GM21576 (cell line): ENCODE results near the gene CCDC146.
"Not testable (repeated sequence)": the region's sequence is repeated elsewhere in the genome, so short reads cannot be mapped to it uniquely, and the experiment has no call there.

Experiments used
- ATAC-seq: cut with Tn5 transposase; IDR thresholded peaks from one replicate; pipeline ENCODE4 v1.9.1; 2021; ENCODE audit warnings: mild to moderate bottlenecking, moderate library complexity; ENCODE audit not compliant: unreplicated experiment

CCDC146 gene

DNA sequence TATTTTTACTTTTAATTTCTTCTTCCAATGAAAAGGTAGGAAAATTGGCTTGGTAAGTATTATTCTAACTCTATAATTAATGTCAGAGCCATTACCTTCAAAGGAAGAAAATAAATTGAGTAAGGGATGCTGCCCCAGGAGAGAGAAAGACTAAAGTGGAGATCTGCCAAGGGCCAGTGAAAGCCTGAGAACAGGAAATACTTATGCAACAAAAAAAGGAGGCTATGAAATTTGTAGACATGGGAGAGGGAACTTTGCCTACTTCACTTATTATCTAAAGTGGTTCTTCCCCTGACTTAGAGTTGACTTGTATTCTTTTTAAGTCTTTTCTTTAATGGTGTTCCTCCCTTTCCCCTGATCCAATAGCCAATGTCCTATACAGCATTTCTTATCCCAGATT is 29.8 kb downstream of the CCDC146 start:
- ATAC-seq: not testable (repeated sequence)

DNA sequence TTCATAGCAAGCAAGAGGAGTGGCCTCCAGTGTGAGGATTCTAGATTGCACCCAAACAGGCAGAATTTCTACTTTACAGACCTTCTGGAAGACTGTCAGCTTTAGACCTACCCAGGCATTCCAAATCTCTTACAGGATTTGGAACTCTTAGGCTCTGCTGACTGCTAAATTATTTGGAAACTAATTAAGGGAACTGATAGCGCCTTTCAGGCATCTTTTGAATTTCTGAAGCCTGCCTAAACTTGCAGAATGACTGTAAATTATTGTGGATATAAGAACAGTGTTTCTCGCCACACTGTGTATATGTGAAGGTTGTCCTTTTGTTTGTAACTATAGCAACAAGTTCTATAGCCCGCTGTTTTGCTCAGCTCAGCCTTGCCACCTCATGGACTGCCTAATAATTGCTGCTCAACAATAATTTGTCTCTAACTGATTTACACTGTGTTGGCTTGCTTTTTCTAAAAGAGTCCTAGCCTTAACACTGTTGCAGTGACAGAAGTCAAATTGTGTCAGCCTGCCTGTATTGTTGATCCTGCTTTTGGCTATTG is 32.6 kb downstream of the CCDC146 start:
- ATAC-seq: peak; percentile 48

DNA sequence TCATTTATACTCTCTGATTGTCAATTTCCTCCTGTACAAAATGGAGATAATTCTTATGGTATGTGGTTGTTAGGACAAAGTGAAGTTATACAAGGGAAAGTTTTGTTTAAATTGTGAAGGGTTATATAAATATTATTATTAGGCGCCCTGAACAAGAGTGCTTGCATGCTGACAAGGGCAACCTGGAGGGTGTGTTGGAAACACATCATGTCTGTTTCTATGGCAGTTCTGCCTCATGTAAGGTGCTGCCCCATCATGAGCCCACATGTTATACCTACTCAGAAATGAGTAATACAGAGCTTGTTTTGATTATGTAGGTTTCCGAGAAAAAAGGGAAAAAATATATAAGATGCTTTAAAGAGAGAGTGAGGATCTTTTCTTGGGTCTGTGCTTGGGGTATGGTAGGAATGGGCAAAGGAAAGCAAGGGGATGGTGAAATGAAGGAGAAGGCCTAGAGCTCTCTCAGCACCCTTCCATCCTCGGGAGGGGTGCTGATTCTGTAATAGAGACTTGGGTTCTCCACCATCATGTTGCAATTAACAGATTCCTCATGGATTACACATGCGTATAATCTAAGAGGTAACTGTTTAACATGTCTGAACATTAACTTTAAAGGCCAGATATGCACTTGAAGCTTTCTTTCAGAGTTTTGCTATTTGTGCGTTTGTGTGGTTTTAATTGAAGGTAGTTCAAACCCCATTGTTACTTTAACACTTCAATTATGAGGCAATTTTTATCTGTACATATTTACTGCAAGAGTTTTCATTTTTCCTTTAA is 33.4 kb downstream of the CCDC146 start:
- not testable (repeated sequence) for ATAC-seq

DNA sequence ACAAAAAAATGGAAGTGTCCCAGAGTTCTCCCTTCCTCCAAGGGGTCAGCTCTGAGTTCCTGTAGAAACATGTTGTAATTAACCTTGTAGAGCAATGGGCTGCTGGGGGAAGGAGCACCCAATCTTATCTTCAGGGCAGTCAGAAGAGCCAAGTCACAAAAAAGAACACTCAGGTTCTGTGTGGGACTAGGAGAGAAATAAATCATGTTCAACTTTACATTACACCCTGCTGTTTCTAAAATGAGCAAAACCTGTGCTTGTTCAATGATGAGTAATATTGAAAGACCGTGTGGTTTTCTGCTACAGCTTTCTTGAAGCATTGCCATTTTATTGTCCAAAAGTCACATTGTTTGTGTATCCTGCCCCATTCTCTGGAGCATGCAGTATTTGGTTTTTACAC is 34.6 kb downstream of the CCDC146 start:
- ATAC-seq: peak; percentile 84

DNA sequence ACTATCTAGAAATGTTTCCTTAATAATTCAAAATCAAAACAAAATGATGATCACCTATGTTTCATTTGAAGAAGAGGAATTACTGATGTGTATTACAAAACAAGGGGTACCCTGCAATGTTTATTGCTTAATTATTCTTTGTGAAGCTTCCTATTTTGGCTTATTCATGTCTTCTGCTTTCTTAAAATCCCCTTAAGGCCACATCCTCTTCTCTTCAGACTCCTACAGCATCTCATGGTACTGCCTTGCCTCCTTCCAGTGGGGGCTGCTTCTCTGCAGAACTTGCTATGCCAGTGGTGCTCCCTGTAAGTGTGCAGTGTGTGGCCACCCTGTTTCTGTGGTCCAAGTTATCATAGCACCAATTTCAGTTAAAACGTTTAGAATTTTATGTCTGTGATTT is 35.0 kb downstream of the CCDC146 start:
- ATAC-seq: peak; percentile 61

DNA sequence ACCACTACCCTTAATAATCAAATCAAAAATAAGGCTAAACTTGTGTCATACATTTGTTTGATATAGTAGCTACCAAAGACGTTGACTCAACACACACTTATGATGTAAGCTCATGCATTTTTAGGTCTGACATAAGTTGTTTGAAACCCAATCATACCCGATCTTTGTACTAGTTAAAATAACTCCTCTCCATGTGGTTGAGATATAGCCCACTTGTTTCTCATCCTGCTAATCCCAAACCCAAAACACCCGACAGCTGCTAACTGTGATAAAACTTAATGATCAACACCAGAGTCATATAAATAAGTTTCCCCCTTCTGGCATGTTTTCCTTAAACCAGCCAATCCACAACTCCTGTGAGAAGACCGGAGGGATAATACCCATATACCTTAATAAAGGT is 48.7 kb downstream of the CCDC146 start:
- ATAC-seq: not testable (repeated sequence)

DNA sequence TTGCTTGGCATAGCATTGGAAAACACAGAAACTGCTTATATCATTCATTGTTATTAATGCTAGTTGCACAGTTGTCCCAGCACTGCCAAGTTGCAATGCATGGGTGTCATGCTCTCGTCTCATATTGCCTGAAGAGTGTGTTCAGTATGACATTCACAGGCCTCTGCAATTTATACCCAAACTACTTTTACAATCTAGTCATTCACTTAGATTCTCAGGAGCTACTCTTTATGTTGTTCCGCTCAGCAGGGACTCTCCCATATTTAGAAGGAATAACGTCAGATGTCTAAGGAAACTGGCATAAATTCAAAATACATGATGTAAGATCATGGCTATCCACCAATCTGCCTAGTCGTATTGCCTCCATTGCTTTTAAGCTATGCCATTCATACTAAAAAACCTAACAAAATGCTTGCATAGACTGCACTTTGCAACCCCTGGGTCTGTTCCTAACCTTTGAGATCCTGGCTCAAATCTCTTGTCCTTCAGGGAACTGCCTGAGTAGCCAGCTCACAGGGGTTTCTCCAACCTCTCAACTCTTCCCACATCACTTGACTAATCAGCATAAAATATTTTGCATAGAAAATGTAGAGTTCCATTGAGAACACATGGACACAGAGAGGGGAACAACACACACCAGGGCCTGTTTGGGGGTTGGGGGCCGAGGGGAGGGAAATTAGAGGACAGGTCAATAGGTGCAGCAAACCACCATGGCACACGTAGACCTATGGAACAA is 50.2 kb downstream of the CCDC146 start:
- not testable (repeated sequence) for ATAC-seq

DNA sequence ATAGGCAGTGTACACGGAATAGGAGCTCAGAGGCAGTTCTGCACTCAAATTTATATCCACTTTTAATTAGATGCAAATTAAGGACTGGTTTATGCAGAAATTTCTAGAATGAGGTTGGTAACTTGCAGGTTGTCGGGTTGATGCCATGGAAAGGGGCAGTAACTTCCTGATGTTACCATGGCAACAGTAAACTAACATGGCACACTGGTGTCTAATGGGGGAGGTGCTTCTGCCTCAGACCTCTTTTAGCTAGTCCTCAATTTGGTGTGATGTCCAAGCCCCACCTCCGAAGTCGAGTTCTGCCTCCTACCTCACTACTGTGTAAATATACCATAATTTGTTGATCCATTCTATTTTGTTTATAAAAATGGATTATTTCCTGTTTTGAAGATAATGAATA is 52.0 kb downstream of the CCDC146 start:
- ATAC-seq: not testable (repeated sequence)

DNA sequence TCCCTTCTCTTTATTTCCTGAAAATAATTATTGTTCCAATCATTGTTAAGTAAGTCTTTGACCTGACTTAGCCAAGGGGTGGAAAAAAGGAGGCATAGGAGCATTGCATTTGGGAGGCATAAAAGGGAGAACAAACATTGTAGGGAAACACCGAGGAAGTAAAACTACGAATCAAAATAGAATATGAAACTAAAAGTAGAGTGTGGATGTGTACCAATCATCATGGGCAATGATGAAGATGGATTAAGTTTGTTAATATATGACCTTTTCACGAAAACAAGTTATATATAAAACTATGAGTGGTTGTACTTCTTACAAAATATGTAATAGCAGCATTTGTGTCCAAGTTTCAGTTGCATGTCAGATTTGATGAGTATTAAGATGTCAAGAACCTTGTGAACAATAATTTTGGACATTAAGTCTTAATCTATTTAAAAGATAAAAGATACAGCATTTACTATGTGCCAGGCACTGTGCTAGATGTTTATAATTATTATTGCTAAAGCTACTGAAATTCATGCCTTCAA is 52.9 kb downstream of the CCDC146 start:
- ATAC-seq: peak; percentile 67

DNA sequence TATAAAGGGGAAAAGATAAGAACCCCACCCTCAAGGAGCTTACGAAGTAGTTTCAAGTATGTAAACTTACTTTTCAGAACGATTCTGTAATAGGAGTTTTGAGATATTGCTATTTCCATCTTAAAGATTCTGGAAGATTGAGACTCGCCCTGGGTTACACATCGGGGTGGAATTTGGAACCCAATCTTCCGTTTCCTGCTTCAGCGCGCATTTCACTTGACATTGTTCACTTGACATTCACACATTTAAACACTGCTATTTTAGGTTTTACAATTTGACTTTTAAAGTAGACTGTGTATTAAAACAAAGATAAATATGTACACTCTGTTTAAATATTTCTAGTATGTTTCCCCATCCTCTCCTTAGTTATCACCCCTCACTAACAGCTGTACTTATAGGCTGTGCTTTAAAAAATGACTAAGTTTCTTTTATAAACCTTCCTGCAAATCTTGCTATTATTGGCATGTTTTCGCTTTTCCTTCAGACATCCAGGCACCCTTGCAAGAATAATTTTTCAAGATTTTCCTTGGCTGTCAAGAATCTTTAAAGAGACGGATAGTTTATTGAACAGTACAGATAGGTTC is 55.0 kb downstream of the CCDC146 start:
- ATAC-seq: not testable (repeated sequence)

DNA sequence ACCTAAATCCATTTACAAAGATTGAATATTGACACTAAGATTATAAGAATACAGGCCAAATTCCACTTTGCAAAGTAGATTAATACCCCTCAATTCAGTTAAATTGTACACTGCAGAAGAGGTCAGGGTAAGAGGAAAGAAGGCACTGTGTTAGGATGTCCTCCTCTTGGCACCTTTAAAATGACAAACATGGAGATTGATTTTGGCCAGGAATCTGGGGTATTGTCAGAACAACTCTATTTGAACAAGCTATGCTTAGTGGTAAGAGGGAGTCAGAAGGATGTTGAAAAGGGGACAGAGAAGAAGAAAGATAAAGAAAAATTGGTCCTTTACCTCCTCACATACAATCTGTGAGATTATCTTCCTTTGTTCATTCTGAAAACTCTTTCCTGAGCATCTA is 55.6 kb downstream of the CCDC146 start:
- not testable (repeated sequence) for ATAC-seq

DNA sequence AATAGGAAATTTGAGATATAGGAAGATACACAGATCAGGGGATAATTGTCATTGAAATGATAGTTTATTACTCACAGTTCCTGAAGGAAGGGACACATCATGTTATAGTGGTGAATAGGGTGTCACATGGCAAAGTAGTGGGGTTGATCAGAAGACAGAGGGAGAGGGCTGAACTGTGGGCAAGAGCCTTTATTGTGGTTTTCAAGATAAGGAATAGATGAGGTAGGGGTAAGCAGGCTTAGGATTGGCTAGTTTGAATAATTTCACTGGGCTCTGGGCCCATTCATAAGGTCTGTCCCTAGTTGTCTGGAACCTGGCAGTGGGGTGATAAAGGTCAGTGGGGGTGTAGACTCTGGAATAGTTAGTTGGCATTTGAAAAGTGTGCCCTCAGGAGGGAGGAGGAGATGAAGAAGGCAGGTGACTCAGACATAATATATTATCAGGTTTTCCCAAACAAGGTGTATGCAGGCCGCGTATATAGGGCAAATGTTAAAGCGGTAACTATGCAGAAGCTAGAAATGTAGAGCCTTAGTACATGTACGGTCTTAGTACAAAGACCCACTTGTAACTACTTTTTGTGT is 58.7 kb downstream of the CCDC146 start:
- ATAC-seq: no peak

DNA sequence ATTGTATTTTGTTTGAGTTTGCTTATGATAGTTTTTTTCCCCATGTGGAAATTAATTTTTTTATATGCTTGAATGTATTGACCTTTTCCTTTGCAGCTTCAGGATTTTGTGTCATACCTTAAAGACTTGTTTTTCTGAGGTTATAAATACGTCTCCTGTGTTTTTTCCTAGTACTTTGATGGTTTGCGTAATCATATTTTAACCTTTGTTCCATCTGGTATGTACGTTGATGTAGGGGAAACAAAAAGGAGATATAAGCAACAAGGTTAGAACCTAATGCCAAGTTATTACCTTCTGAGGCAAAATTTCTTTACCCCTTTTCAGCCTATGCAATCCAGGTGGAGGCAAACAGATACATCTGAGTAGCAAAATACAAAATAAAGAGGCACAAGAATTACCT is 59.3 kb downstream of the CCDC146 start:
- ATAC-seq: no peak

DNA sequence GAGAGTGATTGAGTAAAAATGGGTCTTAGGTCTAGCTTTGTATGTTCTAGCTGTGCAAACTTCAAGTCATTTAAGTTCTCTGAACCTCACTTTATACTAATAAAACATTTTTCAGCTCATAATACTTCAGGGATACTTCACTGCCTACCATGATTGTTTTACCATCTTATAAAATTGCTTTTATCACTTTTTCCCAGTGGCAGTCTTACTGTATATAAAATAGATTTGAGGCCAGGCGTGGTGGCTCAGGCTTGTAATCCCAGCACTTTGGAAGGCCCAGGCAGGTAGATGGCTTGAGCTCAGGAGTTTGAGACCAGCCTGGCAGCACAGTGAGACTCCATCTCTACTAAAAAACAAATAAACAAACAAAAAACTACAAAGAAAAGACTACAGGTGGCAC is 59.8 kb downstream of the CCDC146 start:
- ATAC-seq: no peak

DNA sequence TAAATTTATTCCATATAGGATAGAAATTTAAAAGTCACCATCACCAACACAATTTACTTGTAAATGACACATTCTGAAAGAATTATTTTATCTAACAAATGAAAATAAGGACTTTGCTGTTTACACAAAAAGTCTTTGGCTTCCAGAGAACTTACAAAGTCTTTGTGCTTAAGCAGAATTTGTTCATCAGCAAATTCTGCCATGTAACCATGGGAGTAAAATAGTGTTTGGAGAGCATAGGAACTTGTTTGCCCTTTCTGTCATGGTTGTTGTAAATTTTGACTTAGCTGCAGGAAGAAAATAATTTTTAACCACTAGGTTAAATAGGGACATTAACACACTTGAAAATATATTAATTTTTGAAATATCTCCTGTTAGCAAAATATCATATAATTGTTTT is 62.0 kb downstream of the CCDC146 start:
- ATAC-seq: no peak

DNA sequence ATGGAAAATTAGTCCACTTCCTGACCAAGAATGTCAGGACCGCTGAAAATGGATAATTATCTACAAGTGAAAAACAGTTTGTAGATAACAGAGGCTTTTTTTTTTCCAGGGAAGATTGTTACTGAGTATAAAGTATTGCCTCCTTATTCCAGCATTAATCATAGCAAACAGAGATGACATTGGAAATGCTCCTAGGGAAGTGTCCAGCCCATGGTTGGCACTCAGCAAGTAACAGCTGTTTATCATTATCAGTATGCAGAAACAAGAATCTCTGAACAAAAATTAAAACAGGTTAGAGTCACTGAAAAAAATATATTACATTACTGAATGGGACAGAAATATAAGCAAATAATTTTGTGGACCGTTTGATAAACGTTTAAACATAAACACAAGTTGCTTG is 62.6 kb downstream of the CCDC146 start:
- ATAC-seq: no peak

DNA sequence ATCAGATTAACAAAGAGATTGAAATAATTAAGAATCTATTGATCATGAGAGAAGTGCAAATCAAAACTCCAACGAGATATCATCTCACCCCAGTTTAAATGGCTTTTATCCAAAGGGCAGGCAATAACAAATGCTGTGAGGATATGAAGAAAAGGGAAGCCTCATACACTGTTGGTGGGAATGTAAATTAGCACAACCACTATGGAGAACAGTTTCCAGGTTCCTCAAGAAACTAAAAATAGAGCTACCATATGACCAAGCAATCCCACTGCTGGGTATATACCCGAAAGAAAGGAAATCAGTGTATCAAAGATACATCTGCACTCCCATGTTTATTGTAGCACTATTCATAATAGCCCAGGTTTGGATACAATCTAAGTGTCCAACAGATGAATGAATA is 63.5 kb downstream of the CCDC146 start:
- ATAC-seq: no peak

DNA sequence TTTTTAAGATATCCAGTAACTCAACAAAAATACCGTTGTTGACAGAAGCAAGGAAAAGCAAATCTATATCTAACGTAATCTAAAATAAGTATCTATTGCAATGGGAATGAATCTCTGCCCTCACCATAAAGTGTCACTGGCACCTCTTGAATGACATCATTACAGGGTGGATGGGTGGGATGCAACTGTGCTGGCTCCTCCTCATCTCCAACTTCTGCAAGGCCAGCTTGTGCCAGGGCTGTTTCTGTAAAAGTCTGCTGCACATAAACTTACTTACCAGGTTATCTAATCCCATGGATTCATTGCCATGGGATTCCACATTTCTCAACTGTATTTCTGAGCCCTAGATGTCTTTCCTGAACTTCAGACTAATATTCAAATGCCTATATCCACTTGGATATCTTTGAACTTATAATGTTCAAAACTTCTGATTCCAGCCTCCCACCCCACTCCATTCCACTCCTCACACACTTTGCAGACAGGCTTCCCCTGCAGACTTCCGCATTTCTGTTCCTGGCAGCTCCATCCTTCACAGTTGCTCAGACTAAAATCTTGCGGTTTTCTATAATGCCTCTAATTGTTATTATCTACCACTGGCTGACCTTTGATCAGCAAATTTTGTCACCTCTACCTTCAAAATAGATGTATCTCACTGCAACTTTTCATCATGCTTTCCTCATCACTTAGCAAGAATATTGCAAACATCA is 66.5 kb downstream of the CCDC146 start:
- no peak for ATAC-seq

DNA sequence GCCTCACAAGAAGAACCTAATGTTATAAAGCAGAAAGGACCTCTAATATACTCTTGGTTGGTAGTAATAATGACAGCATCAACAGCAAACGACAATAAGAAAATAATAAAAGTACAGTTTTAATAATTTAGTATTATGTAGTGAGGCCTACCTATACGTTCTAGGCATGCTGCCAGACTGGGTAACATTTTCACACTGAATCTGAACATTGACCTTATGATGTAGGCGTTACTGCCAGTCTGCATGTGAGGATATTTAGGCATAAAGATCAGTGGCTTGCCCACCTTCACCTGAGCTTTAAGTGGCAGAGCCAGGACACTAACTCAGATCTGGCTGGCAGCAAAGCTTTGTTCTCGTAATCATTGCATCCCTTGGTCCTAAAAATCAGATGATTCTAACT is 74.7 kb downstream of the CCDC146 start:
- no peak for ATAC-seq
